Measurements from ENCODE around the gene KANK4.

The KANK4 gene

DNA sequence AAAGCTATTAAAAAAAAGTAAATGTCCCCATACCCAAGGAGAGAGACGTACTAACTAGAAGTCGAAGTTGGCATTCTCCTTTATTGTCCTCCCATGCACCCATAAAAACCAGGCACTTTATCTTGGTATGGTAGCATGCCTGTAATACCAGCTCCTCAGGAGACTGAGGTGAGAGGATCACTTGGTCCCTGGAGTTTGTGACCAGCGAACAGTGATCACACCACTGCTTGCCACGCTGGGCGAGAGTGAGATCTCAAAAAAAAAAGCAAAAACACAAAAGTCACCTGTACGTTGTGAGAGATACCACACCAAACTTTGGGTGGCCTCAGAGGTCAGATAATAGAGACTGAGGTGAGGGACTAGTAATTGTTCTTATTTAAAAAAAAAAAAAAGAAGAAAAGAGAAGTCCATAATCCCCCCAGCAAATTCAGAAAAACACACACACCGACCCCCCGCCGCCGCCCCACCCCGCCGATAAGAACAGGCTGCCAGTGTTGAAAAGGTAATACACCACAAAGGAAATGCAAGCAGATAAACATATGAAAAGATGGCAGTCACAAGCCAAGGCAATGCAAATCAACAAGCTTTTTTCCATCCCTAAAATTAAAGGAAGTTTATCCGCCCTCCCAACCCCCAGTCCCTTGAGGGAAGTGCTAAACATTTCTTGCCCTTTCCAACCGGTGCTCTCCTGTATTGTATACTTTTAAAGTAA, 121.0 kb downstream of the KANK4 start:
- DNase-seq (ENCODE audit: low spot score), result no peak

DNA sequence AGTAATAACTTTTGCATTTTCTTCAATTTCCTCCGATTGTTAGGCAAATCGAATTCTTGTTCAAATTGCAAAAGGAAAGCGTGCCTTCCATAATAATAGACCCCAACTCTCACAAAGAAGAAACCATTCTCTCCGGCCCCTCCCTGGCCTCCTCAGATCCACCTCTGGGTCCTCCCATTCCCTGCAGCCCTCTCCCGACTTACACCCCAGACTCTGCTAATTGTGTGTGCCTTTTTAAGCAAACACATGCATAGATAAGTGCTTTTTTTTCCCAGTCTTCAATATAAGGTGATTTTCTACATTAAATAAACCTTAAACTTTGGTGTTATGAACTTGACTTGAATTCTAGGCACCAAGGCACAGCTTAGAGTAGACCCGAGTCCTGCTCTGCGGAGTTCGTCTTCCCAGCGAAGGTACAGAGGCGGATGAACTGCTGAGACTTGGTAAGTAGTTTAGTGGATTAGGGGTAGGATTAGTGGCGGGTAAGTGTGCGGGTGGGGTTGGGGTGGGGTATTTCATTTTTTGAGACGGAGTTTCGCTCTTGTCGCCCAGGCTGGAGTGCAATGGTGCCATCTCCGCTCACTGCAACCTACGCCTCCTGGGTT, 123.0 kb downstream of the KANK4 start:
- no peak for DNase-seq (ENCODE audit: low spot score)

DNA sequence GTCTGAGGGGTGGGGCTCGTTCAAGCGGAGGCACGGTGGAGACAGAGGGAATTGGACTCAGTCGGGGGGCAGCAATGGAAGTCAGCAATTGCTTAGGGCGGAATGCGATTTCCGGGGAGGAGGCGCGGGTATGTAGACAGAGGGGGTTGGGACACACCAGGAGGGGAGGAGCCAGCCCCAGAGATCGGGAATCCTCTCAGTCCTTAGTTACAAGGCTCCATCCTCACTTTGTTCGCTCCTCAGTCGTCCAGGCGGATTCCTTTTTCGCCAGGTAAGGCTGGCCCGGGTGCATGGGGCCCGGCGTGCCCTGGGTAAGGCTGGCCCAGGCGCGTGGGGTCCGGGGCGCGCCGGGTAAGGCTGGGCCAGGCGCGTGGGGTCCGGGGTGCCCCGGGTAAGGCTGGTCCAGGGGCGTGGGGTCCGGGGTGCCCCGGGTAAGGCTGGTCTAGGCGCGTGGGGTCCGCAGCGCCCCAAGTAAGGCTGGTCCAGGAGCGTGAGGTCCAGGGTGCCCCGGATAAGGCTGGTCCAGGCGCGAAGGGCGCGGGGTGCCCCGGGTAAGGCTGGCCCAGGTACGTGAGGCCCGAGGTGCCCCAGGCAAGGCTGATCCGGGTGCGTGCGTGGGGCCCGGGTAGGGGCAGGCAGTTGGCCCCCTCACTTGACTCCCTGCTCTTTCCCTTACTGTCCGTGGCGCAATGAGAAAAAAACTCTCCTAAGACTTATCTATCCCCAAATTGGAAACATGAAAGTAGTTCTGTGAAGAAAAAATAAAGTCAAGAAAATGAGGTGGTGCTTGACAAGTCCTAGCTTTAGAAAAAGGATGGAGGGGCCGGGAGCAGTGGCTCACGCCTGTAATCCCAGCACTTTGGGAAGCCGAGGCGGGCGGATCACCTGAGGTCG, 124.3 kb downstream of the KANK4 start, which contains the start of gene L1TD1:
Gene L1TD1, plus strand, starts transcription at position 199 of the 894 bp plus-strand sequence. CDS start 11,780 bp downstream, outside the sequence.
- DNase-seq (ENCODE audit: low spot score), result no peak

DNA sequence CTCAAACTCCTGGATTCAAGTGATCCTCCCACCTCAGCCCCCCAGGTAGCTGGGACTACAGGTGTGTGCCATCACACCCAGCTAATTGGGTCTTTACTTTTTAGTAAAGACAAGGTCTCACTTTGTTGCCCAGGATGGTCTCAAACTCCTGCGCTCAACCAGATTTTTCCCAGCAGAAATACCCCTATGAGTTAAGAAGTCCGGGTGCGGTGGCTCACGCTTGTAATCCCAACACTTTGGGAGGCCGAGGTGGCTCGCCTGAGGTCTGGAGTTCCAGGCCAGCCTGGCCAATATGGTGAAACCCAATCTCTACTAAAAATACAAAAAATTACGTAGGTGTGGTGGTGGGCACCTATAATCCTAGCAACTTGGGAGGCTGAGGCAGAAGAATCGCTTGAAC, 131.1 kb downstream of the KANK4 start:
- no peak for DNase-seq (ENCODE audit: low spot score)

DNA sequence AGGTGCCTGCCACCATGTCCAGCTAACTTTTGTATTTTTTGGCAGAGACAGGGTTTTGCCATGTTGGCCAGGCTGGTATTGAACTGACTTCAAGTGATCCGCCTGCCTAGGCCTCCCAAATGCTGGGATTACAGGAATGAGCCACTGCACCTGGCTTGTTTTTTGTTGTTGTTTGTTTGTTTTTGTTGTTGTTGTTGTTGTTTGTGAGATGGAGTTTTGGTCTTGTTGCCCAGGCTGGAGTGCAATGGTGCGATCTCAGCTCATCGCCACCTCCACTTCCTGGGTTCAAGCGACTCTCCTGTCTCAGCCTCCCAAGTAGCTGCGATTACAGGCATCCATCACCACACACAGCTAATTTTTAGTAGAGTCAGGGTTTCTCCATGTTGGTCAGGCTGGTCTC, 131.7 kb downstream of the KANK4 start:
- DNase-seq (ENCODE audit: low spot score), result no peak

Data from AG08396 (cell line).